C4-2B (cell line): ENCODE data around the gene B4GALT5.

Experiments
- ZFX ChIP-seq: fragments of 450-650 bp; IDR thresholded peaks from 2 replicates; pipeline ENCODE4 v1.6.1; 2017
- TF ChIP-seq, protein P1 (sequence below): fragments of 450-650 bp; conservative IDR thresholded peaks from 2 replicates; pipeline ENCODE4 v1.5.1; 2017; ENCODE audit warnings: mild to moderate bottlenecking

DNA sequence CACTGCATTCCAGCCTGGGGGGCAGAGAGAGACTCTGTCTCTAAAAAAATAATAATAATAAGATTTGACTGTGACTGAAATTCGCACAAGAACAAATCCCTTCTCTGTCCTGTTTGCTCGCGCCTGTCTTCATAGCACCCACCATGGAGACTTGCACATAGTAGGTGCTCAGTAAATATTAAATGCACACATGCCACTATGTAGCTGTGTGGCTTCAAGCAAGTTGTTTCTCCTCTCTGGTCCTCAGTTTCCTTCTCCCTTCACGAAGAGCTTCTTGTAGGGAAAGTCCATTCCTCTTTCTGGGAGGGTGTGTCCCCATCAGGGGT, 130.4 kb downstream of the B4GALT5 start:
- TF ChIP-seq, protein P1, sequence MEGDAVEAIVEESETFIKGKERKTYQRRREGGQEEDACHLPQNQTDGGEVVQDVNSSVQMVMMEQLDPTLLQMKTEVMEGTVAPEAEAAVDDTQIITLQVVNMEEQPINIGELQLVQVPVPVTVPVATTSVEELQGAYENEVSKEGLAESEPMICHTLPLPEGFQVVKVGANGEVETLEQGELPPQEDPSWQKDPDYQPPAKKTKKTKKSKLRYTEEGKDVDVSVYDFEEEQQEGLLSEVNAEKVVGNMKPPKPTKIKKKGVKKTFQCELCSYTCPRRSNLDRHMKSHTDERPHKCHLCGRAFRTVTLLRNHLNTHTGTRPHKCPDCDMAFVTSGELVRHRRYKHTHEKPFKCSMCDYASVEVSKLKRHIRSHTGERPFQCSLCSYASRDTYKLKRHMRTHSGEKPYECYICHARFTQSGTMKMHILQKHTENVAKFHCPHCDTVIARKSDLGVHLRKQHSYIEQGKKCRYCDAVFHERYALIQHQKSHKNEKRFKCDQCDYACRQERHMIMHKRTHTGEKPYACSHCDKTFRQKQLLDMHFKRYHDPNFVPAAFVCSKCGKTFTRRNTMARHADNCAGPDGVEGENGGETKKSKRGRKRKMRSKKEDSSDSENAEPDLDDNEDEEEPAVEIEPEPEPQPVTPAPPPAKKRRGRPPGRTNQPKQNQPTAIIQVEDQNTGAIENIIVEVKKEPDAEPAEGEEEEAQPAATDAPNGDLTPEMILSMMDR = no peak
- no peak for TF ChIP-seq ZFX
